GM12891 (cell line): Measurements from ENCODE around the gene ZP3.
"Not testable (repeated sequence)": the region's sequence is repeated elsewhere in the genome, so short reads cannot be mapped to it uniquely, and the experiment has no call there.

Experiments
- DNase-seq: peaks from one replicate; pipeline ENCODE4 v3.0.0; 2011; ENCODE audit warnings: low spot score; ENCODE audit not compliant: insufficient read length
- FAIRE-seq: peaks from 2 replicates; lab custom pipeline; 2011; peaks lifted over from hg19 to GRCh38; lab: Jason Lieb, UNC
- PAX5 ChIP-seq: IDR thresholded peaks from 2 replicates; pipeline ENCODE4 v1.6.1; 2011; ENCODE audit warnings: low read length, moderate library complexity, mild to moderate bottlenecking; ENCODE audit not compliant: insufficient read depth, severe bottlenecking
- POLR2A ChIP-seq: IDR thresholded peaks from 2 replicates; pipeline ENCODE4 v1.6.1; 2011; ENCODE audit warnings: low read depth, low read length, control low read depth
- POLR2AphosphoS5 ChIP-seq: IDR thresholded peaks from 2 replicates; pipeline ENCODE4 v1.6.1; 2011; ENCODE audit warnings: low read depth, low read length, control low read depth
- POU2F2 ChIP-seq: IDR thresholded peaks from 2 replicates; pipeline ENCODE4 v1.6.1; 2011; ENCODE audit warnings: low read depth, mild to moderate bottlenecking, control low read depth, low read length, moderate library complexity
- SPI1 ChIP-seq: IDR thresholded peaks from 2 replicates; pipeline ENCODE4 v1.6.1; 2011; ENCODE audit warnings: low read depth, low read length, control low read depth
- TAF1 ChIP-seq: IDR thresholded peaks from 2 replicates; pipeline ENCODE4 v1.6.1; 2011; ENCODE audit warnings: low read depth, low read length, control low read depth

The ZP3 gene

DNA sequence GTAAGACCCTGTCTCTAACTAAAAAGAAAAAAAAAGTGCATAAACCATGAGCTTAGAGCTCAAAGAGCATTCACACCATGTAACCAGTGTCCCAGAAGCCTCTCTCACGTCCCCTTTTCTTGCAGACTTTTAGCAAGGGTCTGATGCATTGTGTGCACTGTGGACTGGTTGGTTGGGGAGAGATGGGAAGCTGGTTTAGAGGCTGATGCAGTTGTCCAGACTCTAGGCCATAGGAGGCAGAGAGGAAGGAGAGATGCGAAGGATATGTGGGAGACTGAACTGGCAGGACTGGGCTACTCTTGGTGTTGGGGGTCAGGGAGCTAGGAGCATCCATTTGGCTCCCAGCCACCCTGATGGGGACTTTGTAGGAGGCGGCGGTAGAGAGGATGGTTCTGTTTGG, 17.0 kb upstream of the ZP3 start:
- TF ChIP-seq SPI1 (no peak), POU2F2 (no peak), POLR2A (no peak), POLR2AphosphoS5 (no peak), TAF1 (no peak)
- DNase-seq (no peak), FAIRE-seq (no peak)

DNA sequence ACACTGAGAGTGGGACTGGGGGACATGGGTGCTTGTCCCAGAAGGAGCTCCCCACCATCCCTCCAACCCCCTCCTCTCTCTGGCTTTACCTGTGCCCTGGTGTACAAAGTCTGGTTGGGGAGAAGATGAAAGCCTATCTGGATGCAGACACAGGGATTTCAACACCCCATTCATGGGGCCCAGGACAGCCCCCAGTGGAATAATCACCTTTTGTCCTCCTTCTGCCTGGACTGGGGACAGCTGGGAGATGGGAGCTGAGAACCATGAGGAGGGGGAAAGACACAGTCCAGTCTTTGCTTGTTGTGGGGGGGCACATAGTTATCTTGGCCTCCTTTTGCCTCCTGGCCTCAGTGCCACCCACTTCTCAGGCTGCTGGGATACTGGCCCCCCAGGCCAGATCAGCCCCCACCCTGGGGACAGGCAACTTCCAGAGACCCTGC, 16.6 kb upstream of the ZP3 start:
- TF ChIP-seq POLR2AphosphoS5 (no peak), POLR2A (no peak), POU2F2 (no peak), SPI1 (no peak)
- no peak for FAIRE-seq
- no peak for DNase-seq

DNA sequence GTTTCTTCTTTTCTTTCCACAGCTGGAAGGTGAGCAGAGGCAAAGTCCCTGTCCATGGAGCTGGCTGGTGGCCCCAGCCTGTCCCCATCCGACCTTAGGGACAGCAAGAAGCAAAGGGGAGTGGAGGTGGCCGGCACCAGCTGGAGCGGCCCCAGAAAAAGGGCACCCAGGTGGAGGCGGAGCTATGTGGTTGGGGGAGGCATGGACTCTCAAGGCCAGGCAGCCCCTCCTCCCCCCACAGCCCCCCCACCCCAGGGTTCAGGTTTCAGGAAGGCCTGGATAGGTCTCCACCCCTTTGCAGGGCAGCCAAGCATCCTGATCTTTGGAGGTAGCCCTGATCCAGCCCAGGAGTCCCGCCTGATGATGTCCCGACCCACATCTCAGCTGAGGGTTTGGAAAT, 15.2 kb upstream of the ZP3 start, which contains the start of gene SSC4D:
TSS of gene SSC4D (minus strand) at position 161 of the 400 bp plus-strand sequence. CDS start 5,258 bp downstream, outside the sequence.
- no peak for TF ChIP-seq PAX5
- no peak for TF ChIP-seq POLR2AphosphoS5
- TF ChIP-seq SPI1, result no peak
- no peak for TF ChIP-seq POLR2A
- TF ChIP-seq TAF1, result no peak
- no peak for TF ChIP-seq POU2F2
- DNase-seq (no peak), FAIRE-seq (no peak)

DNA sequence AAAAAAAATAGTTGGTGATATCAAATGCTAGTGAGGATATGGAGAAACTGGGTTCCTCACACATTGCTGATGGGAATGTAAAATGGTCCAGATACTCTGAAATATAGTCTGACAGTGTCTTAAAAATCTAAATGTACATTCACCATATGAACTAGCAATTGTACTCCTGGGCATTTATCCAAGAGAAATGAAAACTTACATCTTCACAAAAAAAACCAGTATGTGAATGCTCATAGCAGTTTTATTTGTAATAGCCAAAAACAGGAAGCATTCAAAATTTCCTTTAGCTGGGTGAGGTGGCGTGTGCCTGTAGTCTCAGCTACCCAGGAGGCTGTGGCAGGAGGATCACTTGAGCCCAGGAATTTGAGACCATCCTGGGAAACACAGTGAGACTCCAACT, 13.1 kb upstream of the ZP3 start:
- no peak for DNase-seq
- no peak for FAIRE-seq
- TF ChIP-seq TAF1 (no peak), SPI1 (no peak), POLR2A (no peak), POU2F2 (no peak), PAX5 (no peak), POLR2AphosphoS5 (no peak)

DNA sequence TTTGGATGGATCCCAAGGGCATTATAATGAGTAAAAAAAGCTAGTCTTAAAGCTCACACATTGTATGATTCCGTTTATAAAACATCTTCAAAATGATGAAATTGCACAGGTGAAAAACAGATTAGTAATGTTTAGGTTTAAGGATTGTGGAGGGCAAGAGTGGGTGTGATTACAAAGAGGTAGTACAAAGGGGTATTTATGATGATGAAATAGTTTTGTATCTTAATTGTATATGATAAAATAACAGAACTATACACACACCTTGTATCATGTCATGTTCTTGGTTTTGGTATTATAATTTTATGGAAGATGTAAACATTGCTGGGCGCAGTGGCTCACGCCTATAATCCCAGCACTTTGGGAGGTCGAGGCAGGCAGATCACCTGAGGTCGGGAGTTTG, 12.5 kb upstream of the ZP3 start:
- no peak for FAIRE-seq
- DNase-seq, result no peak
- TF ChIP-seq POLR2AphosphoS5, result no peak
- no peak for TF ChIP-seq POLR2A
- TF ChIP-seq POU2F2, result no peak

DNA sequence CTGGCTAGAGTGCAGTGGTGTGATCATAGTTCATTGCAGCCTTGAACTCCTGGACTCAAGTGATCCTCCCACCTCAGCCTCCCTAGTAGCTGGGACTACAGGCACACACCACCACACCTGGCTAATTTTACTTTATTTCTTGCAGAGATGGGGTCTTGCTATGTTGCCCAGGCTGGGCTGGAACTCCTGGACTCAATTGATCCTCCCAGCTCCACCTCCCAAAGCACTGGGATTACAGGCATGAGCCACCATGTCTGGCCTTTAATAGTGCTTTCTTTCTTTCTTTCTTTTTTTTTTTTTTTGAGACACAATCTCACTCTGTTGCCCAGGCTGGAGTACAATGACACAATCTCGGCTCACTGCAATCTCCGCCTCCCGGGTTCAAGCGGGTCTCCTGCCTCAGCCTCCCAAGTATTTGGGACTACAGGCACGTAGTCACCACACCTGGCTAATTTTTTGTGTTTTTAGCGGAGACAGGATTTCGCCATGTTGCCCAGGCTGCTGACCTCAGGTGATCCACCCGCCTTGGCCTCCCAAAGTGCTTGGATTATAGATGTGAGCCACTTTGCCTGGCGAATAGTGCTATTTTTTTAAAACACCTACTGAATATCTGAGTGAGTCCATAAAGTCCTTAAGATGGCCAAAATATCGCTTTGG, 7.0 kb upstream of the ZP3 start:
- DNase-seq, FAIRE-seq: not testable (repeated sequence)

DNA sequence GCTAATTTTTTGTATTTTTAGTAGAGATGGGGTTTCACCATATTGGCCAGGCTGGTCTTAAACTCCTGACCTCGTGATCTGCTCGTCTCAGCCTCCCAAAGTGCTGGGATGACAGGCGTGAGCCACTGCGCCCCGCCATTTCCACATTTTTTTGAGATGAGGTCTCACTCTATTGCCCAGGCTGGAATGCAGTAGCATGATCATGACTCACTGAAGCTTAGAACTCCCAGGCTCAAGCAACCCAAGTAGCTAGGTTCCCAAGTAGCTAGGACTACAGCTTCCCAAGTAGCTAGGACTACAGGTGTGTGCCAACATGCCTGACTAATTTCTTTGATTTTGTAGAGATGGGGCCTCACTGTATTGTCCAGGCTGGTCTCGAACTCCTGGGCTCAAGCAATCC, 3.7 kb upstream of the ZP3 start:
- not testable (repeated sequence) for FAIRE-seq

DNA sequence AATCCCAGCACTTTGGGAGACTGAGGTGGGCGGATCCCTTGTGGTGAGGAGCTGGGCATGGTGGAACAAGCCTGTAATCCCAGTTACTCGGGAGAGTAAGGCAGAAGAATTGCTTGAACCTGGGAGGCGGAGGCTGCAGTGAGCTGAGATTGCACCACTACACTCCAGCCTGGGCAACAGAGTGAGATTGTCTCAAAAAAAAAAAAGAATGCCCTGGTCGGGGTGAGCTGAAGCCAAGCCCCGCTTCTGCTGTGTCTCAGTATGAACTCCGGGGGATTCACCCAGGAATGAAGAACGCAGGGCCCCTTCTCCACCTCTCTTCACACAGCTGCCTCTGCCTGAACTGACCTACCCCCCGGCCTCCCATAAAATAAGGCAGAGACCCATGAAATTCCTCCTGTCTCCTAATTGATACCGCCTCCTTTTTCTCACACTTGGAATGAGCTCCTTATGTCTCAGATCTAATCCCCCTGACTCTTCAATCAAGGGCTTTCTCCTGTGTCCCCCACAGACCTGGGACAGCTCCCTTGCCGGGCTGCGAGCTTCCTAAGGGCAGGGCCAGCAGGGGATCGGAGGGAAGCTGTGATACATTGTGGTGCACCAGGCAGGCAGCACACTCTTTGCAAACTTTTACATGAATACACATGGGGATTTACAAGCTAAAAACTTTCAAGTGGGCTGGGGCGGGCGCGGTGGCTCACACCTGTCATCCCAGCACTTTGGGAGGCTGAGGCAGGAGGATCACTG, 911 bp upstream of the ZP3 start:
- DNase-seq (no peak), FAIRE-seq (no peak)
- TF ChIP-seq POLR2AphosphoS5, result no peak
- TF ChIP-seq POLR2A, result no peak
- no peak for TF ChIP-seq SPI1
- no peak for TF ChIP-seq PAX5
- no peak for TF ChIP-seq TAF1
- TF ChIP-seq POU2F2, result no peak

More for the DNA sequence above, 3.7 kb upstream of the ZP3 start:
- DNase-seq, result not testable (repeated sequence)

DNA sequence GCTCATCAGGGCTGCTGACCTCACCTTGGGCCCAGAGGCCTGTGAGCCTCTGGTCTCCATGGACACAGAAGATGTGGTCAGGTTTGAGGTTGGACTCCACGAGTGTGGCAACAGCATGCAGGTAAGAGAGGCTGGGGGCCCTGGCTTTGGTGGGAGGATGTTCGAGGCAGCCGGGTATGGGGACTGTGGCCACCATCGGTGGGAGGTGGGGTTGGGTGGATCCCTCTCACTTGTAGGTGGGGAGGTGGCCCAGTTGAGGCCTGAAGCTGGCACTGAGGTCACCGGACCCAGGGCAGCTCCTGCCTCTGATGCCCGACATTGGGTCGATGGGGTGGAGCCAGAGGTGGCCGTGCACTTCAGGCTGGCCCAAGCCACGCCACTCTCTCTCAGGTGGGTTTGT, 406 bp downstream of the ZP3 start:
- no peak for FAIRE-seq
- TF ChIP-seq TAF1 (no peak), POU2F2 (no peak), SPI1 (no peak), POLR2AphosphoS5 (no peak), PAX5 (no peak), POLR2A (no peak)
- DNase-seq, result no peak

DNA sequence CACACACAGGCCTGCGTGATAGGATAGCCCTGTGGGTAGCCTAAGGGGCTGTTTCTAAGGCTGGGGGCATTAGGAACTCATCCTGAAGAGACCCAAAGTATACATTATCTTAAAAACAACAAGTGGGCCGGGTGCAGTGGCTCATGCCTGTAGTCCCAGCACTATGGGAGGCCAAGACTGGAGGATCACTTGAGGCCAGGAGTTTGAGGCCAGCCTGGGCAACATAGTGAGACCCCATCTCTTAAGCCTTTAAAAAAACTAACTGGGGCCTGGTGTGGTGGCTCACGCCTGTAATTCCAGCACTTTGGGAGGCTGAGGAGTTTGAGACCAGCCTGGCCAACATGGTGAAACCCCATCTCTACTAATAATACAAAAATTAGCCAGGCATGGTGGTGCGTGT, 808 bp downstream of the ZP3 start:
- not testable (repeated sequence) for DNase-seq, FAIRE-seq

DNA sequence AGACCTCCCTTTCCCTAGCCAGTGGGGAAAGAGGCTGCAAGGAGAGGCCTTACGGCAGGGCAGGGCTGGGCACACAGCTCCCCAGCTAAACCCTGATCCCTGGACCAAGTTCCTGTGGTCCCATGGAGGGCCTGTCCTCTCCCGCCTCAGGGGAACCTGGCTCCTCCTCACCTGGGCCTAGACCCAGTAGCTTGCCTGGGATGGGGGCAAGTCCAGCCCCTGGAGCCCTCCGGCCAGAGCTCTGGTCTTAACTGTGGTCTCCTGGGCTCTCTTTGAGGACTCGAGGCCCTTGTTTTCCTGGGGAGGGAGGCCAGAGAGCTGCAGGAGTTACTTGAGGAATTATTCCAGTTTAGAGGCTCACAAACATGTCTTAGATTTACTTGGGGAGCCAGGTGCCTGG, 1.5 kb downstream of the ZP3 start:
- TF ChIP-seq PAX5 (no peak), SPI1 (no peak), POU2F2 (no peak), TAF1 (no peak), POLR2AphosphoS5 (no peak), POLR2A (no peak)
- no peak for DNase-seq
- FAIRE-seq, result no peak

DNA sequence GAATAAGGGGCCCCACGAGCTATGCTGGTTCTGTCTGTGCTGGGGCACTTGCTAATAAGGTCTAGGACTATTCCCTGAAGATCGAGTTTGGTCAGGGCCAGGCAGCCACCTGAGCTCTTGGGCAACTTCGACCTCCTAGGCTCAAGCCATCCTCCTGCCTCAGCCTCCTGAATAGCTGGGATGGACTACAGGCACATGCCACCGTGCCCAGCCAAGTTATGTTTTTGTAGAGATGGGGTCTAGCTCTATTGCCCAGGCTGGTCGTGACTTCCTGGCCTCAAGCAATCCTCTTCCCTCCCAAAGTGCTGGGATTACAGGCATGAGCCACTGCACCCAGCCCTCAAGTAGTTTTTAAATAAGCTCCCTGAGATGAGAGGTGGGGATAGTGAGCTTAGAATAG, 2.9 kb downstream of the ZP3 start:
- DNase-seq (no peak), FAIRE-seq (no peak)
- TF ChIP-seq SPI1 (no peak), PAX5 (no peak)
